Panc1 (cell line): Measurements from ENCODE around the gene ATF7. TPM values are rescaled to one million over a fixed set of nuclear protein-coding genes. Genes with fewer than 3 reads are reported as not detected.

Source experiments
- ATAC-seq: fragments of 200-7000 bp; cut with Tn5 transposase; 2 replicates; pipeline ENCODE4 v1.9.1; 2020; ENCODE audit warnings: mild to moderate bottlenecking, moderate library complexity
- BruUV-seq: library from RNA; stranded (reverse); fragments of 400-500 nt; replicated peaks from 2 replicates; lab custom pipeline; 2021; lab: Mats Ljungman, UMichigan
- CTCF ChIA-PET: fragments of 300-600 bp; sonication (Branson Sonifier 250); formaldehyde crosslinking; loops from one replicate; lab custom pipeline; 2022; ENCODE audit warnings: antibody characterized with exemption; lab: Charles Lee
- POLR2A ChIA-PET: fragments of 300-600 bp; sonication (Branson Sonifier 250); formaldehyde crosslinking; loops from one replicate; lab custom pipeline; 2022; ENCODE audit warnings: antibody characterized with exemption; lab: Charles Lee
- DNase-seq: peaks from one replicate; pipeline ENCODE4 v3.0.0-alpha.2; 2010; ENCODE audit warnings: low read depth, low spot score
- H3K27ac ChIP-seq: 2 replicates; pipeline ENCODE4 v1.5.1; 2011; ENCODE audit warnings: mild to moderate bottlenecking, low read length, inconsistent platforms
- H3K27me3 ChIP-seq: fragments of 200-500 bp; sonication (Bioruptor generic); 2 replicates; pipeline ENCODE4 v1.6.0; 2014; ENCODE audit warnings: low read length, inconsistent platforms; ENCODE audit not compliant: control insufficient read depth, insufficient read depth
- H3K36me3 ChIP-seq: fragments of 200-500 bp; sonication (Bioruptor generic); 2 replicates; pipeline ENCODE4 v1.5.1; 2014; ENCODE audit warnings: inconsistent platforms, mild to moderate bottlenecking, low read length, moderate library complexity; ENCODE audit not compliant: control insufficient read depth, insufficient read depth
- H3K4me1 ChIP-seq: 2 replicates; pipeline ENCODE4 v1.5.1; 2011; ENCODE audit warnings: inconsistent platforms, mild to moderate bottlenecking, low read length, moderate library complexity; ENCODE audit not compliant: control insufficient read depth, insufficient read depth
- H3K4me3 ChIP-seq, 2 experiments: 2 replicates each; pipeline ENCODE4 v1.5.1; 2011 to 2012; ENCODE audit warnings: low read depth in 2 of 2, low read length in 2 of 2, mild to moderate bottlenecking in 2 of 2, inconsistent platforms in 1 of 2, moderate library complexity in 1 of 2
- H3K9me3 ChIP-seq: fragments of 200-500 bp; sonication (Bioruptor generic); 2 replicates; pipeline ENCODE4 v1.5.1; 2014; ENCODE audit warnings: low read depth, mild to moderate bottlenecking, inconsistent platforms, low read length, moderate library complexity; ENCODE audit not compliant: control insufficient read depth, insufficient read depth
- POLR2AphosphoS5 ChIP-seq: IDR thresholded peaks from 2 replicates; pipeline ENCODE4 v1.6.1; 2012; ENCODE audit warnings: mild to moderate bottlenecking, low read depth, low read length, moderate library complexity
- SIN3A ChIP-seq: IDR thresholded peaks from 2 replicates; pipeline ENCODE4 v1.6.1; 2012; ENCODE audit warnings: low read depth, mild to moderate bottlenecking, low read length, moderate library complexity, borderline replicate concordance; ENCODE audit not compliant: insufficient read depth
- TCF7L2 ChIP-seq: IDR thresholded peaks from 2 replicates; pipeline ENCODE4 v1.6.1; 2011; ENCODE audit warnings: mild to moderate bottlenecking, low read depth, low read length, inconsistent platforms
- in situ Hi-C: cut with HindIII; loops from 2 replicates; pipeline ENCODE4 v1.10.0; 2016; ENCODE audit warnings: low sequenced_read_pairs, low pct_unique_long_range_greater_than_20kb
- intact Hi-C: fragments of 100-400 bp; cut with micrococcal nuclease; formaldehyde crosslinking; loops from one replicate; pipeline ENCODE4 v1.10.0; 2022; ENCODE audit not compliant: unreplicated experiment
- total RNA-seq: library from RNA; stranded (reverse); gene quantifications from one replicate; pipeline ENCODE4 v1.2.1, GENCODE V29; 2021; ENCODE audit not compliant: unreplicated experiment
- TF ChIP-seq, protein P1 (sequence below): fragments of 450-650 bp; IDR thresholded peaks from 2 replicates; pipeline ENCODE4 v1.5.1; 2017; ENCODE audit warnings: mild to moderate bottlenecking
- TF ChIP-seq, protein P2 (sequence below), 2 experiments: IDR thresholded peaks; 2 replicates each; pipeline ENCODE4 v1.6.1; 2011 to 2012; ENCODE audit warnings: low read depth in 2 of 2, control low read depth in 1 of 2, low read length in 1 of 2, mild to moderate bottlenecking in 1 of 2, moderate library complexity in 1 of 2; ENCODE audit not compliant: insufficient read depth in 1 of 2

Gene ATF7
- total RNA-seq, 1 experiment from 2014 or later: 29.5 TPM

DNA sequence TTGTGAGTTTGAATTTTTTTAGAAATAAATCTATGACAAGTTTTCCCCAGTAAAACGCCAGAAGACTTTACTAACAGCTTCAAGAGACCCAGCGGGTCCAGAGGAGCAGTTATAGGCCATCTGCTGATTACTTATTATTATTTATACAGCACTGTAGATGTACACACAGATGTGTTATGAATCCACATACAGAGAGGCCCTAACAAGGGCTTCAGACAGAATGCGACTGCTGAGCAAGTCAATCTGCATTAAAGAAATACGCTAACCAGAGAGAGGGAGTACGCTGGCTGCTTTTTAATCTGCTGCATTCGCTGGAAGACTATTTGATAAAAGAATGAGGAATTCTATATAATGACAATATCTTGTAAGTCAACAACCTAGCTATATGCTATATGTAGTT lies 32.5 kb downstream of the ATF7 start:
- no TSS peak for BruUV-seq
- ChIA-PET POLR2A (interaction anchor here (0.7 kb wide), 1 partner anchor 1579 kb away, joined by 3 read pairs; no protein-coding TSS in a partner anchor), CTCF (no interaction called here)
- intact Hi-C loops (no loop called here), in situ Hi-C loops (no loop called here)
- ATAC-seq (no peak), DNase-seq (no peak)
- H3K9me3 ChIP-seq: no peaks in the 10 kb centered on the region
- no peak overlapping the region for H3K4me3 ChIP-seq
- H3K27ac ChIP-seq: no peak overlapping the region
- TF ChIP-seq, protein P1, sequence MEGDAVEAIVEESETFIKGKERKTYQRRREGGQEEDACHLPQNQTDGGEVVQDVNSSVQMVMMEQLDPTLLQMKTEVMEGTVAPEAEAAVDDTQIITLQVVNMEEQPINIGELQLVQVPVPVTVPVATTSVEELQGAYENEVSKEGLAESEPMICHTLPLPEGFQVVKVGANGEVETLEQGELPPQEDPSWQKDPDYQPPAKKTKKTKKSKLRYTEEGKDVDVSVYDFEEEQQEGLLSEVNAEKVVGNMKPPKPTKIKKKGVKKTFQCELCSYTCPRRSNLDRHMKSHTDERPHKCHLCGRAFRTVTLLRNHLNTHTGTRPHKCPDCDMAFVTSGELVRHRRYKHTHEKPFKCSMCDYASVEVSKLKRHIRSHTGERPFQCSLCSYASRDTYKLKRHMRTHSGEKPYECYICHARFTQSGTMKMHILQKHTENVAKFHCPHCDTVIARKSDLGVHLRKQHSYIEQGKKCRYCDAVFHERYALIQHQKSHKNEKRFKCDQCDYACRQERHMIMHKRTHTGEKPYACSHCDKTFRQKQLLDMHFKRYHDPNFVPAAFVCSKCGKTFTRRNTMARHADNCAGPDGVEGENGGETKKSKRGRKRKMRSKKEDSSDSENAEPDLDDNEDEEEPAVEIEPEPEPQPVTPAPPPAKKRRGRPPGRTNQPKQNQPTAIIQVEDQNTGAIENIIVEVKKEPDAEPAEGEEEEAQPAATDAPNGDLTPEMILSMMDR: no peak
- TF ChIP-seq POLR2AphosphoS5: no peak
- TF ChIP-seq TCF7L2: no peak
- TF ChIP-seq SIN3A: no peak
- TF ChIP-seq, protein P2, sequence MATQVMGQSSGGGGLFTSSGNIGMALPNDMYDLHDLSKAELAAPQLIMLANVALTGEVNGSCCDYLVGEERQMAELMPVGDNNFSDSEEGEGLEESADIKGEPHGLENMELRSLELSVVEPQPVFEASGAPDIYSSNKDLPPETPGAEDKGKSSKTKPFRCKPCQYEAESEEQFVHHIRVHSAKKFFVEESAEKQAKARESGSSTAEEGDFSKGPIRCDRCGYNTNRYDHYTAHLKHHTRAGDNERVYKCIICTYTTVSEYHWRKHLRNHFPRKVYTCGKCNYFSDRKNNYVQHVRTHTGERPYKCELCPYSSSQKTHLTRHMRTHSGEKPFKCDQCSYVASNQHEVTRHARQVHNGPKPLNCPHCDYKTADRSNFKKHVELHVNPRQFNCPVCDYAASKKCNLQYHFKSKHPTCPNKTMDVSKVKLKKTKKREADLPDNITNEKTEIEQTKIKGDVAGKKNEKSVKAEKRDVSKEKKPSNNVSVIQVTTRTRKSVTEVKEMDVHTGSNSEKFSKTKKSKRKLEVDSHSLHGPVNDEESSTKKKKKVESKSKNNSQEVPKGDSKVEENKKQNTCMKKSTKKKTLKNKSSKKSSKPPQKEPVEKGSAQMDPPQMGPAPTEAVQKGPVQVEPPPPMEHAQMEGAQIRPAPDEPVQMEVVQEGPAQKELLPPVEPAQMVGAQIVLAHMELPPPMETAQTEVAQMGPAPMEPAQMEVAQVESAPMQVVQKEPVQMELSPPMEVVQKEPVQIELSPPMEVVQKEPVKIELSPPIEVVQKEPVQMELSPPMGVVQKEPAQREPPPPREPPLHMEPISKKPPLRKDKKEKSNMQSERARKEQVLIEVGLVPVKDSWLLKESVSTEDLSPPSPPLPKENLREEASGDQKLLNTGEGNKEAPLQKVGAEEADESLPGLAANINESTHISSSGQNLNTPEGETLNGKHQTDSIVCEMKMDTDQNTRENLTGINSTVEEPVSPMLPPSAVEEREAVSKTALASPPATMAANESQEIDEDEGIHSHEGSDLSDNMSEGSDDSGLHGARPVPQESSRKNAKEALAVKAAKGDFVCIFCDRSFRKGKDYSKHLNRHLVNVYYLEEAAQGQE (IDR thresholded peaks at IDR 0.05; ENCODE audit: insufficient read depth in 1 of 2, low read depth in 2 of 2, low read length in 1 of 2): no peak
- no peaks in the 10 kb centered on the region for H3K36me3 ChIP-seq
- peaks cover 15% of the 10 kb centered on the region for H3K4me1 ChIP-seq
- H3K27me3 ChIP-seq: no peaks in the 10 kb centered on the region

DNA sequence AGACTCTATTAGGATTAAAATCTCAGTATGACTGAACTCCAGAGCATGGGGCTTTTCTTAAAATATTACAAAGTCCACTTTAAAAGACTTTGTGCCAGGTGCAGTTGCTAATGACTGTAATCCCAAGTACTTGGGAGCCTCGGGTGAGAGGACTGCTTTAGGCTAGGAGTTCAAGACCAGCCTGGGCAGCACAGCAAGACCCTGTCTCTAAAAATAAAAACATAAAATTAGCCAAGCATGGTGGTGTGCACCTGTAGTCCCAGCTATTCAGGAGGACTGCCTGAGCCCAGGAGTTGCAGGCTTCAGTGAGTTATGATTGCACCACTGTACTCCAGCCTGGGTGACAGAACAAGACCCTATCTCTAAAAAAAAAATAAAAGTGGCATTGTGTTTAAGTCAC lies 33.2 kb downstream of the ATF7 start:
- peaks cover 15% of the 10 kb centered on the region for H3K4me1 ChIP-seq
- no peaks in the 10 kb centered on the region for H3K27me3 ChIP-seq
- in situ Hi-C loops: no loop called here
- no peak overlapping the region for H3K27ac ChIP-seq
- H3K36me3 ChIP-seq: no peaks in the 10 kb centered on the region
- ChIA-PET POLR2A (no interaction called here), CTCF (no interaction called here)
- intact Hi-C loops: no loop called here
- BruUV-seq: no TSS peak
- DNase-seq: no peak
- no peak for ATAC-seq
- H3K9me3 ChIP-seq: no peaks in the 10 kb centered on the region
- TF ChIP-seq, protein P1: no peak
- TF ChIP-seq, protein P2 (IDR thresholded peaks at IDR 0.05; ENCODE audit: insufficient read depth in 1 of 2, low read depth in 2 of 2, low read length in 1 of 2): no peak
- no peak for TF ChIP-seq SIN3A
- TF ChIP-seq TCF7L2: no peak
- TF ChIP-seq POLR2AphosphoS5: no peak
- no peak overlapping the region for H3K4me3 ChIP-seq
